Gastroesophageal sphincter (tissue), 4 donors: Measurements from ENCODE around the gene PIK3CA. TPM values are rescaled to one million over a fixed set of nuclear protein-coding genes. Genes with fewer than 3 reads are reported as not detected.
"Not testable (repeated sequence)": the region's sequence is repeated elsewhere in the genome, so short reads cannot be mapped to it uniquely, and the experiment has no call there.

Experiments used
- ATAC-seq: fragments of 150-250 bp; one replicate; pipeline ENCODE4 v1.9.1; 2016; ENCODE audit warnings: mild to moderate bottlenecking, moderate library complexity
- H3K27ac ChIP-seq, 4 donors: fragments of 200-600 bp; sonication (generic) in 3 of 4; 1 replicate in 3 of 4; 2 replicates in 1 of 4; pipeline ENCODE4 v1.5.1; 2016 to 2019
- H3K27me3 ChIP-seq: fragments of 200-600 bp; sonication (generic); one replicate; pipeline ENCODE4 v1.5.1; 2019
- H3K36me3 ChIP-seq, 2 donors: fragments of 200-600 bp; sonication (generic); one replicate each; pipeline ENCODE4 v1.5.1; 2019; ENCODE audit warnings: control low read depth in 1 of 2
- H3K4me1 ChIP-seq, 3 donors: fragments of 200-600 bp; sonication (generic); 1 replicate in 2 of 3; 2 replicates in 1 of 3; pipeline ENCODE4 v1.5.1; 2016 to 2019; ENCODE audit warnings: control low read depth in 2 of 3
- H3K4me3 ChIP-seq, 2 donors: fragments of 200-600 bp; sonication (generic); one replicate each; pipeline ENCODE4 v1.5.1; 2019; ENCODE audit warnings: mild to moderate bottlenecking in 1 of 2, moderate library complexity in 1 of 2
- H3K9me3 ChIP-seq, 3 donors: fragments of 200-600 bp; sonication (generic); one replicate each; pipeline ENCODE4 v1.5.1; 2017 to 2019; ENCODE audit warnings: control low read depth in 2 of 3
- CTCF ChIP-seq, 4 experiments: fragments of 200-600 bp in 2 of 4; fragments of 450-650 bp in 2 of 4; sonication (generic) in 1 of 4; IDR thresholded peaks; one replicate each; pipeline ENCODE4 v1.5.1; 2017 to 2019; ENCODE audit warnings: antibody characterized with exemption in 4 of 4, mild to moderate bottlenecking in 2 of 4, moderate library complexity in 2 of 4
- EP300 ChIP-seq: sonication (generic); formaldehyde crosslinking; IDR thresholded peaks from one replicate; pipeline ENCODE4 v1.6.1; 2017; ENCODE audit warnings: antibody characterized with exemption, mild to moderate bottlenecking
- POLR2A ChIP-seq, 2 donors: fragments of 450-650 bp; IDR thresholded peaks; one replicate each; pipeline ENCODE4 v1.6.1; 2017; ENCODE audit warnings: antibody characterized with exemption in 2 of 2, mild to moderate bottlenecking in 2 of 2, moderate library complexity in 1 of 2
- POLR2AphosphoS5 ChIP-seq: sonication (generic); formaldehyde crosslinking; IDR thresholded peaks from one replicate; pipeline ENCODE4 v1.6.1; 2017; ENCODE audit warnings: antibody characterized with exemption
- whole genome bisulfite sequencing, 2 donors: methylation state at CpG; one replicate each; pipeline ENCODE4 v1.1.5; 2018; ENCODE audit warnings: low coverage in 1 of 2; 5-methylcytosine and 5-hydroxymethylcytosine counted together
- total RNA-seq, 4 donors: library from RNA; depleted of rRNA; stranded (reverse); fragments of >200 nt; gene quantifications; one replicate each; pipeline ENCODE4 v1.1.0, GENCODE V29; 2016

The PIK3CA gene
- total RNA-seq, 4 donors from 2014 or later: 35.7 to 47.7 (median 39.6) TPM

DNA sequence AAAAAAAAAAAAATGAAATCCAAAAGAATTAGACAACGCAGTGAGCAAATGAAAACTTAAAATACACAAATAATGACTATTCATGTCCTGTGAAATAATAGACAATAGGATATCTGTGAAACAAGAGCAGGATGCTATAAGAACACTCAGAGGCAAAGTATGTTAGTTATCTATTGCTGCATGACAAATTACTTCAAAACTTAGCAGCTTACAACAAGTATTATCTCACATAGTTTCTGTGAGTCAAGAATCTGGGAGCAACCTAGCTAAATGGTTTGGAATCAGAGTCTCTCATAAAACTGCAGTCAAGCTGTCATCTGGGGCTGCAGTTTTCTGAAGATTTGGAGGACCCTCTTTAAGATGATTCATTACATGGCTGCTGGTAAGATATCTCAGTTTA is 40.1 kb upstream of the PIK3CA start:
- H3K4me3 ChIP-seq: no peak overlapping the region
- ATAC-seq: no peak
- H3K27ac ChIP-seq: no peak overlapping the region
- TF ChIP-seq EP300: no peak
- H3K4me1 ChIP-seq: no peaks in the 10 kb centered on the region
- no peaks in the 10 kb centered on the region for H3K36me3 ChIP-seq
- H3K27me3 ChIP-seq: no peaks in the 10 kb centered on the region
- H3K9me3 ChIP-seq: no peaks in the 10 kb centered on the region
- WGBS, 2 donors: 33% methylated on average over 1 of the region's 1 CpG

- Histone ChIP-seq H3K4me3 (no peak overlapping the region), H3K27ac (no peak overlapping the region), H3K36me3 (no peaks in the 10 kb centered on the region), H3K27me3 (no peaks in the 10 kb centered on the region), H3K9me3 (no peaks in the 10 kb centered on the region), H3K4me1 (no peaks in the 10 kb centered on the region)
- WGBS, 2 donors: 24 to 28% methylated on average over 2 of the region's 2 CpGs
- ATAC-seq: no peak
- no peak for TF ChIP-seq POLR2AphosphoS5
- TF ChIP-seq POLR2A (IDR thresholded peaks at IDR 0.05): no peak
- no peak for TF ChIP-seq EP300
- no peak for TF ChIP-seq CTCF (IDR thresholded peaks at IDR 0.05)
Observed at GRCh38 chr3:179113903-179114302, 34.3 kb upstream of the PIK3CA start.

DNA sequence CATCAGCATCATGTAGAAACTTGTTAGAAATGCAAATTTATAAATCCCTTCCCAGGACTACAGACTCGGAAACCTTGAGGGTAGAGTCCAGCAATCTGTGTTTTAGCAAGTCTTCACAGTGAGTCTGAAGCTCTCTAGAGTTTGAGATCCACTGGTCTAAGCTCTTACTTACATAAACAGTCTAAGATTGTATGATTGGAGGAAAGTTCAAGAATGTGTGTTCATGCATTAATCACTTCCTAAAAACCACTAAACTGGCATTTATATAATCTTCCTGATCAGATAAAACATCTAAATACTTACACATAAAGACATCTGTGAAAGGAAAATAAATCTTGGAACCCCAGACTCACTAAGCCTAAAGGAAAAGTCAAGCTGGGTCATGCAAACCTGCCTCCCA is 32.7 kb upstream of the PIK3CA start:
- H3K9me3 ChIP-seq, H3K27ac ChIP-seq, H3K4me1 ChIP-seq, H3K36me3 ChIP-seq, ATAC-seq, H3K4me3 ChIP-seq, H3K27me3 ChIP-seq: not testable (repeated sequence)
- WGBS, 2 donors: 29 to 50% methylated on average over 1 of the region's 1 CpG

GRCh38 chr3:179116816-179117215 is 31.3 kb upstream of the PIK3CA start:
- no peak for TF ChIP-seq CTCF (IDR thresholded peaks at IDR 0.05)
- no peak for TF ChIP-seq POLR2AphosphoS5
- no peak for TF ChIP-seq POLR2A (IDR thresholded peaks at IDR 0.05)
- no peak for TF ChIP-seq EP300
- Histone ChIP-seq H3K9me3 (no peaks in the 10 kb centered on the region), H3K4me1 (no peaks in the 10 kb centered on the region), H3K4me3 (no peak overlapping the region), H3K27ac (no peak overlapping the region), H3K27me3 (no peaks in the 10 kb centered on the region), H3K36me3 (no peaks in the 10 kb centered on the region)
- ATAC-seq: no peak
- WGBS, 2 donors: 73 to 78% methylated on average over 2 of the region's 2 CpGs

- H3K4me1 ChIP-seq, H3K4me3 ChIP-seq, H3K36me3 ChIP-seq, H3K27ac ChIP-seq, H3K9me3 ChIP-seq, ATAC-seq, H3K27me3 ChIP-seq: not testable (repeated sequence)
- 93% methylated on average over 6 of the region's 27 CpGs; no CpG with 5 or more reads in 1 of the 2 donors for WGBS, 2 donors
Observed at GRCh38 chr3:179132191-179132890, 15.8 kb upstream of the PIK3CA start.

GRCh38 chr3:179133575-179133974 is 14.6 kb upstream of the PIK3CA start:
- no peaks in the 10 kb centered on the region for H3K9me3 ChIP-seq
- H3K27me3 ChIP-seq: peaks cover 6% of the 10 kb centered on the region
- H3K27ac ChIP-seq: no peak overlapping the region
- WGBS, 2 donors: 89 to 100% methylated on average over 1 of the region's 1 CpG
- H3K36me3 ChIP-seq: no peaks in the 10 kb centered on the region
- no peak overlapping the region for H3K4me3 ChIP-seq
- ATAC-seq: no peak
- TF ChIP-seq POLR2A (IDR thresholded peaks at IDR 0.05) (no peak), CTCF (IDR thresholded peaks at IDR 0.05) (no peak), POLR2AphosphoS5 (no peak), EP300 (no peak)
- H3K4me1 ChIP-seq: no peaks in the 10 kb centered on the region
